GM19455 (cell line): ENCODE data around the gene PRR5L.
"Not testable (repeated sequence)": the region's sequence is repeated elsewhere in the genome, so short reads cannot be mapped to it uniquely, and the experiment has no call there.

Source experiments
- ATAC-seq: cut with Tn5 transposase; IDR thresholded peaks from one replicate; pipeline ENCODE4 v1.9.1; 2021; ENCODE audit not compliant: unreplicated experiment

Gene PRR5L

GRCh38 chr11:36317992-36318391, 21.9 kb downstream of the PRR5L start:
- no peak for ATAC-seq

- not testable (repeated sequence) for ATAC-seq
Observed at GRCh38 chr11:36324956-36325355, 28.9 kb downstream of the PRR5L start.

- ATAC-seq: not testable (repeated sequence)
Observed at GRCh38 chr11:36325403-36325802, 29.3 kb downstream of the PRR5L start.

GRCh38 chr11:36326524-36327419, 30.7 kb downstream of the PRR5L start:
- peak; percentile 53 for ATAC-seq

- no peak for ATAC-seq
Observed at GRCh38 chr11:36328966-36329673, 33.0 kb downstream of the PRR5L start.

GRCh38 chr11:36330411-36330810, 34.3 kb downstream of the PRR5L start:
- ATAC-seq: no peak

GRCh38 chr11:36333468-36333867, 37.4 kb downstream of the PRR5L start:
- ATAC-seq: no peak

- ATAC-seq: no peak
Observed at GRCh38 chr11:36333897-36334296, 37.8 kb downstream of the PRR5L start.

- ATAC-seq: no peak
Observed at GRCh38 chr11:36339888-36340287, 43.8 kb downstream of the PRR5L start.

GRCh38 chr11:36340897-36341296, 44.8 kb downstream of the PRR5L start:
- ATAC-seq: no peak

GRCh38 chr11:36341915-36342314, 45.8 kb downstream of the PRR5L start:
- ATAC-seq: no peak

- ATAC-seq: no peak
Observed at GRCh38 chr11:36342327-36342726, 46.2 kb downstream of the PRR5L start.

- no peak for ATAC-seq
Observed at GRCh38 chr11:36343436-36343835, 47.3 kb downstream of the PRR5L start.

- no peak for ATAC-seq
Observed at GRCh38 chr11:36345084-36345511, 49.0 kb downstream of the PRR5L start.

- ATAC-seq: no peak
Observed at GRCh38 chr11:36345535-36346141, 49.5 kb downstream of the PRR5L start.

- no peak for ATAC-seq
Observed at GRCh38 chr11:36346562-36347383, 50.7 kb downstream of the PRR5L start.

GRCh38 chr11:36347384-36347906, 51.4 kb downstream of the PRR5L start:
- ATAC-seq: no peak

GRCh38 chr11:36349351-36350136, 53.5 kb downstream of the PRR5L start:
- no peak for ATAC-seq

GRCh38 chr11:36350137-36350513, 54.0 kb downstream of the PRR5L start:
- no peak for ATAC-seq

GRCh38 chr11:36352922-36353321, 56.8 kb downstream of the PRR5L start:
- no peak for ATAC-seq
